Stimulated activated naive CD8-positive, alpha-beta T cell treated with anti-CD3 and anti-CD28 coated beads, Interleukin-15, Interleukin-2, amounts not matched to agents 100 ng/mL and 50 ng/mL, for 24 hours (primary cell): Measurements from ENCODE around the gene RHBDF1.
"Not testable (repeated sequence)": the region's sequence is repeated elsewhere in the genome, so short reads cannot be mapped to it uniquely, and the experiment has no call there.

Experiments
- H3K27ac Mint-ChIP-seq: one replicate; pipeline ENCODE4 v1.8.0; 2021; ENCODE audit warnings: mild to moderate bottlenecking, mixed read lengths
- H3K27me3 Mint-ChIP-seq: one replicate; pipeline ENCODE4 v1.8.0; 2021; ENCODE audit warnings: mixed read lengths
- H3K36me3 Mint-ChIP-seq: one replicate; pipeline ENCODE4 v1.8.0; 2021; ENCODE audit warnings: low read depth, mixed read lengths
- H3K4me1 Mint-ChIP-seq: one replicate; pipeline ENCODE4 v1.8.0; 2021; ENCODE audit warnings: low read depth, mixed read lengths
- H3K4me3 Mint-ChIP-seq: one replicate; pipeline ENCODE4 v1.8.0; 2021; ENCODE audit warnings: mild to moderate bottlenecking, mixed read lengths
- H3K9me3 Mint-ChIP-seq: one replicate; pipeline ENCODE4 v1.8.0; 2021; ENCODE audit warnings: mixed read lengths

RHBDF1 gene

DNA sequence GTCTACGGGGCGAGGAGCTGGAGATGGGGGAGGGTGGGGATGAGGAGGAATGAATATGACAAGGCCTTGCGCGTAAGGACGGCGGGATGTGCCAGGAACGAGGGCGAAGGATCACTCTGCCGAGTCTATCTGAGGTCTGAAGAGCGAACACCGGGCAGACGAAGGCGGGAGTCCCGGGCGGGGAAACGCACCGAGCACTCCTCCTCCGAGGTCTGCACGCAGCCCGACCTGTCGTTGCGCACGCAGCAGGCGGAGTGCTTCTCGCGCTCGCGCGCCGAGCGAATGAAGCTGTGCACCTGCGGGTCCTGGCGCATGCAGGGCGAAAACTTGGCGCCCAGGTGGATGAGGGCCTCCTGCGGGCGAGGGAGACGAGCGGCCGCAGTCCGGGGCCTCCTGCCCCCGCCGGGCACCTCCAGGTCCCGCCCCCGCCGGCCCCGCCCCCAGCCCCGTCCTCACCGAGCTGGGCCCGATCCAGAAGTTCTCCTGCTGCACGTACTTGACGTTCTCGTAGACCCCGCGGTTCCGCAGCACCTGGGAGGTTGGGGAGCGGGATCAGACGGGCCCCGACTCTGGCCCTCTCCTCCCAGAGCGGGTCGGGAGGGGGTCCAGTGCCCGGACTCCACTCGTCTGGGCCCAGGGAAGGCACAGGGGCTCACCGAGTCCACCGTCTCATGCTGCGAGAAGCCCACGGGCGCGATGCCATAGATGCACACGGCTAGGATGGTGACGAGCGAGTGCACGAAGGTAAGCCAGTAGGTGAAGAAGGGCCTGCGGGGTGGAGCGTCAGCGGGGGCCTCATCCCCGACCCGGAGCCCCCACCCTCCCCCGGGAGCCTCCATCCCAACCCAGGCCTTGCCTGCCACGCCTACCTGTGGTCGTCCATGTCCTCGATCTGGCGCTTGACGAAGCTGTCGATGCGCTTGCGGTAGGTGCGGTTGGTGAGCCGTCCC is 11.2 kb downstream of the RHBDF1 start:
- Mint-ChIP-seq H3K27ac (no peak overlapping the region), H3K4me3 (no peak overlapping the region), H3K4me1 (no peaks in the 10 kb centered on the region), H3K36me3 (peaks cover 2% of the 10 kb centered on the region), H3K9me3 (no peaks in the 10 kb centered on the region), H3K27me3 (no peaks in the 10 kb centered on the region)

DNA sequence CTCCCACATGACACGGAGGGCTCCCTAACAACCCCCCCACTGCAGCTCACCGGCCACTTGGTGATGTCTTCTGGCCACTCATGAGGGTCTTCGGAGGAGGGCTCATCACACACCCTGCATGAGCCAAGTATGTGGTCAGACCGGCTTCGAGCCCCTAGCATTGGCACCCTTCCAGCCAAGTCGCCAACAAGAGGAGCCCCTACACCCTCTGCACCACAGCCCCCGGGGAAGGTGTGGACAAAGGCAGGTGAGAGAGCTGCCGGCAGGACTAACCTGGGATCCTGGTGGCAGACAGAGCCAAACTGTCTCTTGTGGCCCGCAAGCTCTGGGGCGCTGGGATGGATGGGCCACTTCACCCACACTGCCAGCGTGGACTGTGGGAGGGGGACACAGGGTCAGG is 12.3 kb downstream of the RHBDF1 start:
- peaks cover 2% of the 10 kb centered on the region for H3K4me1 Mint-ChIP-seq
- no peaks in the 10 kb centered on the region for H3K27me3 Mint-ChIP-seq
- H3K4me3 Mint-ChIP-seq: no peak overlapping the region
- no peak overlapping the region for H3K27ac Mint-ChIP-seq
- peaks cover 6% of the 10 kb centered on the region for H3K36me3 Mint-ChIP-seq
- no peaks in the 10 kb centered on the region for H3K9me3 Mint-ChIP-seq

DNA sequence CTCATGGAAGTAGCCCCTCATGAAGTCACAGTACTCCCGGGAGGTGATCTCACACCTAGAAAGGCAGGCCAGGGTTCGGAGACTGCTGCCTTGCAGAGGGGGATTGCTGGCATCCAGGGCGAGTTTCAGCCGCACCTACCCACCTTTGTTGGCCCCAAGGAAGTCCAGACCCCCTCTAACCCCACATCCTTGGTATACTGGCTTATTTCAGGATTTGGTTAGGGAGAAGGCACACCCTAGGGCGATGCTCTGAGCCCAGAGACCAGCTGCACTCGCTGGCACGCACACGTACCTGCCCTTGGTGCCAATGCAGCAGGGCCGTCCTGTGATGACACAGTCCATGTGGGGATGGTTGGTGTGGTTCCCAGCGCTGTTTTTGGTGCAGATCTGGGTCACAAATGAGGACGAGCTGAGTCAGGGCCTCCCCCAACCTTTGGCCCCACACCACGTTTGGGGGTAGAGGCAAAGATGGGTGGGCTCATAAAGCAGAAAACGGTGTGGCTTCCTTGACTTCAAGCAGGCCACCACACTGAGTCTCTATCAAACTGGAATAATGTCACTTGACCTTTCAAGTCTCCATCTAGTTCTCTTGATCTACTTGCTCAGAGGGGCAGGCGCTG is 12.9 kb downstream of the RHBDF1 start:
- H3K27ac Mint-ChIP-seq: no peak overlapping the region
- peaks cover 8% of the 10 kb centered on the region for H3K4me1 Mint-ChIP-seq

DNA sequence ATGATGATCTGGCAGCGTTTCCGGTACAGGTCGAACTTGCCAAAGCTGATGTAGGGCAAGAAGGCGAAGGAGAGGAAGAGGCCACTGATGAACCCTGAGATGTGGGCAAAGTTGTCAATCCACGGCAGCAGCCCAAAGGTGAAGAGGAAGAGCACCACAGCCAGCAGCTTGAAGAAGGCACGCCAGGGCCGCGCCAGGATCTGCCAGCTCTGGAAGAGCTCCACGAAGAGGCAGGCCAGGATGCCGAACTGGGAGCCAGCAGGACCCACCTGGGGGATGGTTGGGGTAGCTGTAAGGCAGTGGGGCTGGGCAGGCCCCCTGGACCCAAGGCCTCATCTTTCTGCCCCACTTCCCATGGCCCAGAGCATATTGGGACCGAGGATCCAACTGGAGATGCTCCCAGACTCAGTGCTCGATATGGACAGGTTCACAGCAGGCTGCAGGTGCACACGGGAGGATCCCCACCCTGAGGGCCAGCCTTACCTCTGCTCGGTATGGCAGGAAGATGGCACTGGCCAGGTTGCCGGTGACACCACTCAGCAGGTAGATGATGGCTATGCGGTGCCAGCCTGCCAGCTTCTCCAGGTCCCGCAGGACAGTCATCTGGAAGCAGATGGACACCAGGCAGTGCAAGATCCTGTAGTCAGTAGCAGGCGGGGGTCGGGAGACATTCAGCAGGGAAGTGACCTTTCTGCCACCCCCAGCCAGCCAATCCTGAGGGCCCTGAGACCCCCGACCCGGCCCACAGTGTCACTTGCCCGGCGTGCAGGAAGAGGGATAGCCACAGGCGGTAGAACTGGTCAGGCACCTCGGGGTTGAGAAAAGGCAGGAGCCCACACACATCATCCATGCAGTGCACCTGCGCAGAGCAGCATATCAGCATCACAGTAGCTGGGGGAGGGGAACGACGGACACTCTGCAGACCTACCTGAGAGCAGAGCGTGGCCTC is 13.7 kb downstream of the RHBDF1 start:
- peaks cover 12% of the 10 kb centered on the region for H3K4me1 Mint-ChIP-seq
- peaks cover 6% of the 10 kb centered on the region for H3K36me3 Mint-ChIP-seq
- no peaks in the 10 kb centered on the region for H3K27me3 Mint-ChIP-seq
- H3K27ac Mint-ChIP-seq: no peak overlapping the region
- no peak overlapping the region for H3K4me3 Mint-ChIP-seq
- no peaks in the 10 kb centered on the region for H3K9me3 Mint-ChIP-seq

More for the DNA sequence above, 12.9 kb downstream of the RHBDF1 start:
- Mint-ChIP-seq H3K36me3 (peaks cover 6% of the 10 kb centered on the region), H3K9me3 (no peaks in the 10 kb centered on the region), H3K27me3 (no peaks in the 10 kb centered on the region), H3K4me3 (no peak overlapping the region)

DNA sequence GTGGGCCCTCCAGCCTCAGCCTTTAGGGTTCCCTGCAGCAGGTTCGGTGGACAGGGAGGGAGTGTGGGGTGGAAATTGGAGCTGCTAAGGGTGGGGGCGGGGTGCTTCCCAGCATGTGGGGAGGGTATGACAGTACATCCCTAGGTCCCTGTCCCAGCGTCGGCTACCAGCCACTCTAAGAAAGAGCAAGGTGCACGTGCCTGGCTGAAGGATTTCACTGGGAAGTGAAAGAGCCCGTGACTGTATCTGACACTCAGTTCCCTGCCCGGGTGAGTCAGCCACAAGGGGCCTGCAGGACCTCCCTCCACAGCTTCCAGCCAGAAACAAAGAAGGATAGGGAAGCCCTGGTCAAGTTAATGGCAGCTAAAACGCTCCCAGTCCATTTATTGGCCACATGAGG is 14.7 kb downstream of the RHBDF1 start:
- Mint-ChIP-seq H3K9me3 (no peaks in the 10 kb centered on the region), H3K27ac (no peak overlapping the region), H3K27me3 (no peaks in the 10 kb centered on the region), H3K4me1 (peaks cover 15% of the 10 kb centered on the region), H3K36me3 (peaks cover 10% of the 10 kb centered on the region), H3K4me3 (no peak overlapping the region)

DNA sequence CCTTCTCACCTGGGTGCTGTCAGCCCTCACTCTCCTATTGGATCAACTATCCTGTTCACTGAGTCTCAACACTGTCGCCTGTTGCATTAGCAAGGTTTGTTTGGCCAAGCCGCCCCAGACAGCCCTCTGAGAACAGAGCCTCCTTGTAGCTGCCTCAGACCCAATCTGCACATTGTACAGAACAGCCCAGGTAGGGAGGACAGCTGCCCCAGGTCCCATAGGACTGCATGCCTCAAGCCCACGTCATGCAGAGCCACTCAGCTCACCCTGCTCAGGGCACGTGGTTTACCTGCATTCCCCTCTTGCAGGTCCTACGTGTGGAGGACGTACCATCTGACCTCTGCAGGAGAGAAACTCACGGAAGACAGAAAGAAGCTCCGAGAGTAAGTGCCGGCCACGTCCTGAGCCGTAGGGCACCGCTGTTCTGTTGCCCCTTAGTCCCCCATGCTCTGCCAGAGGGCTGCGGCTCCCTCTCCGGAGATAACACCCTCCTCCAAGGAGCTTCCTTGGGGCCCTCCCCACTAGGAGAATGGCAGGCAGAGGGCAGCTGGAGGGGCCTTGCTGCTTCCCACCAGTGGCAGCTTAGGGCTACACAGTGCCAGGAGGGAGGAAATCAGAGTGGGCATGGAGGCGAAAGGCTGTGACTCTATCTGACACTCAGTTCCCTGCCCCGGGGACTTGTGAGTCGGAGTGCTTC is 16.1 kb downstream of the RHBDF1 start:
- Mint-ChIP-seq H3K36me3 (peaks cover 14% of the 10 kb centered on the region), H3K27me3 (no peaks in the 10 kb centered on the region), H3K27ac (no peak overlapping the region), H3K9me3 (no peaks in the 10 kb centered on the region), H3K4me1 (peaks cover 23% of the 10 kb centered on the region), H3K4me3 (no peak overlapping the region)

DNA sequence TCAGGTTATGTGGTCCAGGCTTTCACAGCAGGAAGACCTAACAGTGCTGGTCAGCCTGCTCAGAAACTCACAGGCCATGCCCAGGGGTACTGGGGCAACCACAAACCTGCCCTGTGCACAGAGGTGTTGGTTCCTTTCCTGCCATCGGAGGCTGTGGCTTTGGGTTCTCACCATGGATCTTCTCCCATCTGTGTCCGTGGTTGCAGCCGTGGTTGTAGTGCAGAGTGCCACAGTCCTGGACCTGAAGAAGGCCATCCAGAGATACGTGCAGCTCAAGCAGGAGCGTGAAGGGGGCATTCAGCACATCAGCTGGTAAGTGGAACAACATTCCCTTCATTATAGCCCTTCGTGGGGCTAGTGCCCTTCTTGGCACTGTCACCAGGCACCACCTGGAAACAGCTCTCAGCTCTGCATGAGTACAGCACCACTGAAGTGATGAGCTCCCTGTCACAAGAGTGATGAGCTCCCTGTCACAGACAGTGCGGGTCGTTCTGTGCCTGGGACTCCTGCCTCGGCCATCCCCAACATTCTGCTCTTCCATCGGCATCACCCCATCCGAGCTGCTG is 16.8 kb downstream of the RHBDF1 start:
- H3K36me3 Mint-ChIP-seq: peaks cover 21% of the 10 kb centered on the region
- H3K4me1 Mint-ChIP-seq: peaks cover 31% of the 10 kb centered on the region
- H3K4me3 Mint-ChIP-seq: no peak overlapping the region
- no peak overlapping the region for H3K27ac Mint-ChIP-seq
- no peaks in the 10 kb centered on the region for H3K9me3 Mint-ChIP-seq
- H3K27me3 Mint-ChIP-seq: no peaks in the 10 kb centered on the region

DNA sequence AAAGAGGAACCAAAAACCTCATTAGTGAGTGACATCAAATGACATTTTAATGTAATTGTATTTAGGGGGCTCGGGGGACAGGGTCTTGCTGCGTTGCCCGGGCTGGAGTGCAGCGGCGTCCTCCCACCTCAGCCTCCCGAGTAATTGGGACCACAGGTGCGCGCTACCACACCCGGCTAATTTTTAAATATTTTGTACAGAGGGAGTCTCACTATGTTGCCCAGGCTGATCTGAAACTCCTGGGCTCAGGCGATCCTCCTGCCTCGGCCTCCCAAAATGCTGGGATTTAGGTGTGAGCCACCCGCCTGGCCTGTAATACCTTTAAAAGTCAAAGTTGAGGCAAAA is 18.2 kb downstream of the RHBDF1 start:
- H3K27me3 Mint-ChIP-seq: no peaks in the 10 kb centered on the region
- H3K4me3 Mint-ChIP-seq: peak overlapping the region; percentile 100
- peaks cover 37% of the 10 kb centered on the region for H3K4me1 Mint-ChIP-seq
- H3K27ac Mint-ChIP-seq: no peak overlapping the region
- no peaks in the 10 kb centered on the region for H3K9me3 Mint-ChIP-seq
- peaks cover 29% of the 10 kb centered on the region for H3K36me3 Mint-ChIP-seq

DNA sequence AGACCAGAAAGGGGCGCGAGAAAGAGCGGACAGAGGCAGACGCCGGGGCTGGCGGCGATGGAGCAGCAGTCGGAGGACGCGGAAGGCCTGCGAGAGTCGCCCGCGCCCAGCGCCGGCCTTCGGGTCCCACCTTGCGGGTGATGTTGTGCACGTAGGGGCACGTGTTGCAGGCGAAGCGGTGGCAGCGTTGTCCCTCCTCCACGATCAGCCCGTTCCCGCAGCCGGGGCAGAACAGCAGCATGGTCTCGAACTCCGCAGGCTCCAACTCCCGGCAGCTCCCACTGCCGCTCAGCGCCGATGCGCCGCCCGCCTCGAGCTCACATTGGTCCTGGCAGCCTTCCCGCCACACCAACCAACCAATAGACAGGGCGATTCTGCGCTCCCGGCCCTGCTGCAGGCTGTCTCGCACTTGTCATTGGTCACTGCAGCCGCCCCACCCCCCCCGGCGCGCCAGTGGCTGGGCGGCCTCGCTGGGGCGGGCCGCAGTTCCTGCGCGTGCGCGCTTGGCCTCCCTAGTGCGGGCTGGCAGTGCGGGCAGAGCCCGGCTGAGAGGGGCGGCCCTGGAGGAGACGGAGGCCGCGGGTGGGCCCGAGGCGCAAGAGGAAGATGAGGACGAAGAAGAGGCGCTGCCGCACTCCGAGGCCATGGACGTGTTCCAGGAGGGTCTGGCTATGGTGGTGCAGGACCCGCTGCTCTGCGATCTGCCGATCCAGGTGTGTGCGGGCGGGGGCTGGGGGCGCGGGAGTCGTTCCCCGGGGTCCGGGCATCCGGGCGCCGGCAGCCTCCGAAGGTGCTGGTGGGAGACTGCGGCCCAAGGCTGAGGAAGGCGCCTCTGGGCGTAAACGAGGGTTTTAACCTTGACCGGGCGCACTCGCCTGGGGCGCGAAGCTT is 18.8 kb downstream of the RHBDF1 start, which contains the start of the genes POLR3K and SNRNP25:
Gene POLR3K (minus strand): TSS at position 263 of the 891 bp plus-strand sequence. CDS start 22 bp downstream, at position 241.
Gene SNRNP25 (plus strand): TSS at position 483 of the 891 bp plus-strand sequence. CDS start 189 bp downstream, at position 672.
- H3K4me3 Mint-ChIP-seq: peak within 1 kb of the TSS; percentile 100
- H3K27me3 Mint-ChIP-seq: no peaks in the 10 kb centered on the region
- peaks cover 29% of the 10 kb centered on the region for H3K36me3 Mint-ChIP-seq
- H3K27ac Mint-ChIP-seq: peak within 1 kb of the TSS; percentile 95
- no peaks in the 10 kb centered on the region for H3K9me3 Mint-ChIP-seq
- peaks cover 37% of the 10 kb centered on the region for H3K4me1 Mint-ChIP-seq

DNA sequence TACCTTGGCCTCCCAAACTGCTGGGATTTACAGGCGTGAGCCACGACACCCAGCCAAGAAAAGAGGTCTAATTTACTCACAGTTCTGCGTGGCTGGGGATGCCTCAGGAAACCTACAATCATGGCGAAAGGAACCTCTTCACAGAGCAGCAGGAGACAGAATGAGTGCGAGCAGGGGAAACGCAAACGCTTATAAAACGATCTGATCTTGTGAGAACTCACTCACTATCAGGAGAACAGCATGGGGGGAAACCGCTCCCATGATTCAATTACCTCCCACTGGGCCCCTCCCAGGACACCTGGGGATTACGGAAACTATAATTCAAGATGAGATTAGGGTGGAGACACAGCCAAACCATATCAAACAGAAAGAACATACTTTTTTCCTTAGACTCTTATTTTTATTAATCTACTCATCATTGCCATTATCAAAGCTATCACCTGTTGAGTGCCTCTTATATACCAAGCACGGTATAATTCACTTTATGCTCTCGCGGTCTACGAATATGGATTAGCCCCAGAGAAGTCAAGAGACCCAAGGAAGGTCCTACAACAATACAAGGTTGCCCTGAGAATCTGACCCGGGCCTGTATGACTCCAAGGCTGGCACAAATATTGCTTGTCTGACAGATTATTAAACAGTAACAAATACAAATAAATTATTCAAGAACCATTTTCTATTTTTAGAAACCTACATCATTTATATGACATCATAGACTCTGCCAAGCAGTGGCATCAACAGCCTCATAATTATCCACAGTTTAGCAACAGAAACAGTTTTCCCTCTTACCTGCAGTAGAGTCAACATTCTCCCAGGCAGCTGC is 21.5 kb downstream of the RHBDF1 start:
- peaks cover 43% of the 10 kb centered on the region for H3K36me3 Mint-ChIP-seq
- H3K9me3 Mint-ChIP-seq: no peaks in the 10 kb centered on the region
- peak overlapping the region; percentile 100 for H3K4me3 Mint-ChIP-seq
- peak overlapping the region; percentile 8 for H3K27ac Mint-ChIP-seq
- H3K4me1 Mint-ChIP-seq: peaks cover 41% of the 10 kb centered on the region
- no peaks in the 10 kb centered on the region for H3K27me3 Mint-ChIP-seq

DNA sequence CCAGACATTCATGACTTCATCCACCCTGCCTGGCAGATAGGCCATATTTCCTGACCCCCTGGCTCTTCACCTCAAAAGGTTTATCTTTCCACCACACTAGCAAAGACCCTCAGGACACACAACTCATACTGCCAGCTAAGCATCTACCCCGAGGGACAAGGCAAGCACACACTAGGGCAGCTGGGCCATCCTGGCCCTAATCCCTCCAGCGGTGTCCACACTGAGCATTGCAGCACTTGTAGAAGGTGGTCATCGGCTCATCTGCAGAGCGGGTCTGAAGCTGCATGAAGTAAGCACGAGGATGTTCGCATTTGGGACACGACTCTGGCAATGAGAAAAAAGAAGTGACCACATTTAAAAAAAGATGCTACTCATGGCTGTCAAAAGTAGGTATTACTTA is 25.2 kb downstream of the RHBDF1 start:
- Mint-ChIP-seq H3K36me3 (peaks cover 70% of the 10 kb centered on the region), H3K27ac (no peak overlapping the region), H3K27me3 (no peaks in the 10 kb centered on the region), H3K4me1 (peaks cover 41% of the 10 kb centered on the region), H3K4me3 (no peak overlapping the region), H3K9me3 (no peaks in the 10 kb centered on the region)

DNA sequence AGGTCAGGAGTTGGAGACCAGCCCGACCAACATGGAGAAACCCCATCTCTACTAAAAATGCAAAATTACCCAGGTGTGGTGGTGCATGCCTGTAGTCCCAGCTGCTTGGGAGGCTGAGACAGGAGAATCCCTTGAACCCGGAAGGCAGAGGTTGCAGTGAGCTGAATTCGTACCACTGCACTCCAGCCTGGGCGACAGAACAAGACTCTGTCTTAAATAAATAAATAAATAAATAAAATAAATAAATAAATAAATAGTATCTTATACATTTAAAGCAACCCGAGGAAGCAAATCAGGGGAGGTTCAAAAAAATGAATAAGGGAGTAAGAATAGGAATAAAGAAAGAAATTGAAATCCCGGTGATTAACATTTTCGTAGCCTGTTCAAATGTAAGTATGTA is 25.9 kb downstream of the RHBDF1 start:
- peaks cover 74% of the 10 kb centered on the region for H3K36me3 Mint-ChIP-seq
- not testable (repeated sequence) for H3K27ac Mint-ChIP-seq, H3K27me3 Mint-ChIP-seq, H3K4me3 Mint-ChIP-seq, H3K9me3 Mint-ChIP-seq
- H3K4me1 Mint-ChIP-seq: peaks cover 41% of the 10 kb centered on the region
